HEK293 (cell line): ENCODE data around the gene GFRAL.

Source experiments
- CTCF ChIA-PET: fragments of 350-600 bp; formaldehyde crosslinking; extraction: SDS; loops from one replicate; lab custom pipeline; 2021; ENCODE audit warnings: antibody characterized with exemption; lab: Yijun Ruan, JAX
- POLR2A ChIA-PET: fragments of 300-600 bp; formaldehyde crosslinking; extraction: SDS; loops from one replicate; lab custom pipeline; 2020; ENCODE audit warnings: antibody characterized with exemption, inconsistent platforms; lab: Yijun Ruan, JAX
- H3K27ac ChIP-seq: fragments of 200-500 bp; sonication (Bioruptor generic); 2 replicates; pipeline ENCODE4 v1.5.1; 2014; ENCODE audit warnings: low read depth, low read length, control low read depth, inconsistent platforms; ENCODE audit errors: extremely low read depth
- H3K36me3 ChIP-seq, 2 experiments: fragments of 200-500 bp in 1 of 2; sonication (Bioruptor generic) in 1 of 2; 1 replicate in 1 of 2; 2 replicates in 1 of 2; pipeline ENCODE4 v1.5.1; 2014 to 2017; ENCODE audit warnings: inconsistent platforms in 2 of 2, low read length in 2 of 2; ENCODE audit not compliant: control insufficient read depth in 2 of 2, insufficient read depth in 1 of 2
- H3K4me1 ChIP-seq: fragments of 200-500 bp; sonication (Bioruptor generic); 2 replicates; pipeline ENCODE4 v1.5.1; 2014; ENCODE audit warnings: mild to moderate bottlenecking, low read length, inconsistent platforms; ENCODE audit not compliant: control insufficient read depth, insufficient read depth
- H3K4me3 ChIP-seq: 2 replicates; pipeline ENCODE4 v1.5.1; 2011; ENCODE audit warnings: low read depth, mild to moderate bottlenecking, control low read depth, low read length, moderate library complexity
- H3K9me3 ChIP-seq: fragments of 200-500 bp; sonication (Bioruptor generic); 2 replicates; pipeline ENCODE4 v1.5.1; 2014; ENCODE audit warnings: low read depth, low read length, inconsistent platforms; ENCODE audit not compliant: control insufficient read depth, insufficient read depth
- ATF2 ChIP-seq: fragments of 450-650 bp; formaldehyde crosslinking; IDR thresholded peaks from 2 replicates; pipeline ENCODE4 v1.5.1; 2016; ENCODE audit warnings: missing biosample characterization, missing genetic modification characterization, low read depth
- SCRT2 ChIP-seq: fragments of 450-650 bp; formaldehyde crosslinking; IDR thresholded peaks from 2 replicates; pipeline ENCODE4 v1.5.1; 2016; ENCODE audit warnings: missing biosample characterization, missing genetic modification characterization
- YY1 ChIP-seq: fragments of 450-650 bp; formaldehyde crosslinking; IDR thresholded peaks from 2 replicates; pipeline ENCODE4 v1.5.1; 2018; ENCODE audit warnings: missing biosample characterization, missing genetic modification characterization
- ZBTB10 ChIP-seq: fragments of 450-650 bp; formaldehyde crosslinking; IDR thresholded peaks from 2 replicates; pipeline ENCODE4 v1.5.1; 2016; ENCODE audit warnings: missing biosample characterization, missing genetic modification characterization
- ZFP69B ChIP-seq: fragments of 450-650 bp; formaldehyde crosslinking; IDR thresholded peaks from 2 replicates; pipeline ENCODE4 v1.5.1; 2016; ENCODE audit warnings: missing biosample characterization, missing genetic modification characterization
- ZNF221 ChIP-seq: fragments of 450-650 bp; formaldehyde crosslinking; IDR thresholded peaks from 2 replicates; pipeline ENCODE4 v1.5.1; 2017; ENCODE audit warnings: missing biosample characterization, missing genetic modification characterization, borderline replicate concordance
- ZNF335 ChIP-seq: fragments of 450-650 bp; formaldehyde crosslinking; conservative IDR thresholded peaks from 2 replicates; pipeline ENCODE4 v1.5.1; 2016; ENCODE audit warnings: missing biosample characterization, missing genetic modification characterization
- TF ChIP-seq, protein P1 (sequence below): fragments of 450-650 bp; formaldehyde crosslinking; IDR thresholded peaks from 2 replicates; pipeline ENCODE4 v1.5.1; 2016; ENCODE audit warnings: missing biosample characterization, missing genetic modification characterization
- TF ChIP-seq, protein P2 (sequence below): fragments of 450-650 bp; formaldehyde crosslinking; IDR thresholded peaks from 2 replicates; pipeline ENCODE4 v1.5.1; 2016; ENCODE audit warnings: missing biosample characterization, missing genetic modification characterization
- TF ChIP-seq, protein P3 (sequence below): fragments of 450-650 bp; formaldehyde crosslinking; IDR thresholded peaks from 2 replicates; pipeline ENCODE4 v1.5.1; 2017; ENCODE audit warnings: missing biosample characterization, missing genetic modification characterization
- TF ChIP-seq, protein P4 (sequence below): fragments of 450-650 bp; formaldehyde crosslinking; IDR thresholded peaks from 2 replicates; pipeline ENCODE4 v1.5.1; 2017; ENCODE audit warnings: missing biosample characterization, missing genetic modification characterization
- TF ChIP-seq, protein P5 (sequence below): fragments of 450-650 bp; IDR thresholded peaks from 2 replicates; pipeline ENCODE4 v1.5.1; 2018; ENCODE audit warnings: missing biosample characterization, mild to moderate bottlenecking, missing genetic modification characterization
- TF ChIP-seq, protein P6 (sequence below): fragments of 450-650 bp; formaldehyde crosslinking; IDR thresholded peaks from 2 replicates; pipeline ENCODE4 v1.5.1; 2016; ENCODE audit warnings: missing biosample characterization, missing genetic modification characterization, borderline replicate concordance

Gene GFRAL

DNA sequence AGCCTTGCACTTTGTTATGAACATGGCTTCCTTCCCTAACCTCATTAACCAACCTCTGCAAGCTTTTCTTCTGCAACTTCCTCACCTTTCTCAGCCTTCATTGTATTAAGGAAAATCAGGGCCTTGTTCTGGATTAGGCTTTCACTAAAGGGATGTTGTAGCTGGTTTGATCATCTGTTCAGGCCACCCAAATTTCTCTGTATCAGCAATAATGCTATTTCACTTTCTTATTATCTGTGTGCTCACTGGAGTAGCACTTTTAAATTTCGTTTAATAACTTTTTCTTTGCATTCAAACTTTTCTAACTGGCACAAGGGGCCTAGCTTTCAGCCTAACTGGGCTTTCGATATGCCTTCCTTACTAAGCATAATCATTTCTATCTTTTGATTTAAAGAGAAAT, 96.7 kb downstream of the GFRAL start:
- ChIA-PET POLR2A (no interaction called here), CTCF (interaction anchor here (0.7 to 1.7 kb wide), 4 partner anchors 22 to 147 kb away, joined by 3 to 5 read pairs (median 3); no protein-coding TSS in a partner anchor)
- Histone ChIP-seq H3K4me3 (no peak overlapping the region), H3K36me3 (no peaks in the 10 kb centered on the region), H3K9me3 (no peaks in the 10 kb centered on the region), H3K27ac (no peak overlapping the region), H3K4me1 (no peaks in the 10 kb centered on the region)
- TF ChIP-seq ZNF335 (no peak), ZFP69B (tag by site-specific recombination) (no peak), ZBTB10 (tag by site-specific recombination) (no peak)
- TF ChIP-seq, protein P1, sequence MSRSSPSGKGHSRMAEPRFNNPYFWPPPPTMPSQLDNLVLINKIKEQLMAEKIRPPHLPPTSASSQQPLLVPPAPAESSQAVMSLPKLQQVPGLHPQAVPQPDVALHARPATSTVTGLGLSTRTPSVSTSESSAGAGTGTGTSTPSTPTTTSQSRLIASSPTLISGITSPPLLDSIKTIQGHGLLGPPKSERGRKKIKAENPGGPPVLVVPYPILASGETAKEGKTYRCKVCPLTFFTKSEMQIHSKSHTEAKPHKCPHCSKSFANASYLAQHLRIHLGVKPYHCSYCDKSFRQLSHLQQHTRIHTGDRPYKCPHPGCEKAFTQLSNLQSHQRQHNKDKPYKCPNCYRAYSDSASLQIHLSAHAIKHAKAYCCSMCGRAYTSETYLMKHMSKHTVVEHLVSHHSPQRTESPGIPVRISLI (tag by site-specific recombination), result no peak
- TF ChIP-seq, protein P2, sequence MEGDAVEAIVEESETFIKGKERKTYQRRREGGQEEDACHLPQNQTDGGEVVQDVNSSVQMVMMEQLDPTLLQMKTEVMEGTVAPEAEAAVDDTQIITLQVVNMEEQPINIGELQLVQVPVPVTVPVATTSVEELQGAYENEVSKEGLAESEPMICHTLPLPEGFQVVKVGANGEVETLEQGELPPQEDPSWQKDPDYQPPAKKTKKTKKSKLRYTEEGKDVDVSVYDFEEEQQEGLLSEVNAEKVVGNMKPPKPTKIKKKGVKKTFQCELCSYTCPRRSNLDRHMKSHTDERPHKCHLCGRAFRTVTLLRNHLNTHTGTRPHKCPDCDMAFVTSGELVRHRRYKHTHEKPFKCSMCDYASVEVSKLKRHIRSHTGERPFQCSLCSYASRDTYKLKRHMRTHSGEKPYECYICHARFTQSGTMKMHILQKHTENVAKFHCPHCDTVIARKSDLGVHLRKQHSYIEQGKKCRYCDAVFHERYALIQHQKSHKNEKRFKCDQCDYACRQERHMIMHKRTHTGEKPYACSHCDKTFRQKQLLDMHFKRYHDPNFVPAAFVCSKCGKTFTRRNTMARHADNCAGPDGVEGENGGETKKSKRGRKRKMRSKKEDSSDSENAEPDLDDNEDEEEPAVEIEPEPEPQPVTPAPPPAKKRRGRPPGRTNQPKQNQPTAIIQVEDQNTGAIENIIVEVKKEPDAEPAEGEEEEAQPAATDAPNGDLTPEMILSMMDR, result no peak

- ChIA-PET CTCF (interaction anchor here (0.7 kb wide), 1 partner anchor 1103 kb away, joined by 3 read pairs; no protein-coding TSS in a partner anchor), POLR2A (no interaction called here)
- H3K9me3 ChIP-seq, result no peaks in the 10 kb centered on the region
- H3K4me3 ChIP-seq, result no peak overlapping the region
- no peaks in the 10 kb centered on the region for H3K36me3 ChIP-seq
- no peak overlapping the region for H3K27ac ChIP-seq
- no peaks in the 10 kb centered on the region; the same call in 1 of the 2 replicates for H3K4me1 ChIP-seq
- TF ChIP-seq, protein P3, sequence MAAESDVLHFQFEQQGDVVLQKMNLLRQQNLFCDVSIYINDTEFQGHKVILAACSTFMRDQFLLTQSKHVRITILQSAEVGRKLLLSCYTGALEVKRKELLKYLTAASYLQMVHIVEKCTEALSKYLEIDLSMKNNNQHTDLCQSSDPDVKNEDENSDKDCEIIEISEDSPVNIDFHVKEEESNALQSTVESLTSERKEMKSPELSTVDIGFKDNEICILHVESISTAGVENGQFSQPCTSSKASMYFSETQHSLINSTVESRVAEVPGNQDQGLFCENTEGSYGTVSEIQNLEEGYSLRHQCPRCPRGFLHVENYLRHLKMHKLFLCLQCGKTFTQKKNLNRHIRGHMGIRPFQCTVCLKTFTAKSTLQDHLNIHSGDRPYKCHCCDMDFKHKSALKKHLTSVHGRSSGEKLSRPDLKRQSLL, result no peak
- TF ChIP-seq ZNF221 (tag by site-specific recombination) (no peak), SCRT2 (tag by site-specific recombination) (peak; percentile 75), YY1 (tag by site-specific recombination) (no peak), ATF2 (tag by site-specific recombination) (no peak), ZBTB10 (tag by site-specific recombination) (no peak)
- TF ChIP-seq, protein P4, sequence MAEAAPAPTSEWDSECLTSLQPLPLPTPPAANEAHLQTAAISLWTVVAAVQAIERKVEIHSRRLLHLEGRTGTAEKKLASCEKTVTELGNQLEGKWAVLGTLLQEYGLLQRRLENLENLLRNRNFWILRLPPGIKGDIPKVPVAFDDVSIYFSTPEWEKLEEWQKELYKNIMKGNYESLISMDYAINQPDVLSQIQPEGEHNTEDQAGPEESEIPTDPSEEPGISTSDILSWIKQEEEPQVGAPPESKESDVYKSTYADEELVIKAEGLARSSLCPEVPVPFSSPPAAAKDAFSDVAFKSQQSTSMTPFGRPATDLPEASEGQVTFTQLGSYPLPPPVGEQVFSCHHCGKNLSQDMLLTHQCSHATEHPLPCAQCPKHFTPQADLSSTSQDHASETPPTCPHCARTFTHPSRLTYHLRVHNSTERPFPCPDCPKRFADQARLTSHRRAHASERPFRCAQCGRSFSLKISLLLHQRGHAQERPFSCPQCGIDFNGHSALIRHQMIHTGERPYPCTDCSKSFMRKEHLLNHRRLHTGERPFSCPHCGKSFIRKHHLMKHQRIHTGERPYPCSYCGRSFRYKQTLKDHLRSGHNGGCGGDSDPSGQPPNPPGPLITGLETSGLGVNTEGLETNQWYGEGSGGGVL (tag by site-specific recombination), result no peak
- TF ChIP-seq, protein P5, sequence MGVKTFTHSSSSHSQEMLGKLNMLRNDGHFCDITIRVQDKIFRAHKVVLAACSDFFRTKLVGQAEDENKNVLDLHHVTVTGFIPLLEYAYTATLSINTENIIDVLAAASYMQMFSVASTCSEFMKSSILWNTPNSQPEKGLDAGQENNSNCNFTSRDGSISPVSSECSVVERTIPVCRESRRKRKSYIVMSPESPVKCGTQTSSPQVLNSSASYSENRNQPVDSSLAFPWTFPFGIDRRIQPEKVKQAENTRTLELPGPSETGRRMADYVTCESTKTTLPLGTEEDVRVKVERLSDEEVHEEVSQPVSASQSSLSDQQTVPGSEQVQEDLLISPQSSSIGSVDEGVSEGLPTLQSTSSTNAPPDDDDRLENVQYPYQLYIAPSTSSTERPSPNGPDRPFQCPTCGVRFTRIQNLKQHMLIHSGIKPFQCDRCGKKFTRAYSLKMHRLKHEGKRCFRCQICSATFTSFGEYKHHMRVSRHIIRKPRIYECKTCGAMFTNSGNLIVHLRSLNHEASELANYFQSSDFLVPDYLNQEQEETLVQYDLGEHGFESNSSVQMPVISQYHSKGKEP (tag by site-specific recombination), result 0 out of 2 replicates have a peak, but pooled peaks have one; percentile 57
- TF ChIP-seq, protein P6, sequence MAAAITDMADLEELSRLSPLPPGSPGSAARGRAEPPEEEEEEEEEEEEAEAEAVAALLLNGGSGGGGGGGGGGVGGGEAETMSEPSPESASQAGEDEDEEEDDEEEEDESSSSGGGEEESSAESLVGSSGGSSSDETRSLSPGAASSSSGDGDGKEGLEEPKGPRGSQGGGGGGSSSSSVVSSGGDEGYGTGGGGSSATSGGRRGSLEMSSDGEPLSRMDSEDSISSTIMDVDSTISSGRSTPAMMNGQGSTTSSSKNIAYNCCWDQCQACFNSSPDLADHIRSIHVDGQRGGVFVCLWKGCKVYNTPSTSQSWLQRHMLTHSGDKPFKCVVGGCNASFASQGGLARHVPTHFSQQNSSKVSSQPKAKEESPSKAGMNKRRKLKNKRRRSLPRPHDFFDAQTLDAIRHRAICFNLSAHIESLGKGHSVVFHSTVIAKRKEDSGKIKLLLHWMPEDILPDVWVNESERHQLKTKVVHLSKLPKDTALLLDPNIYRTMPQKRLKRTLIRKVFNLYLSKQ (tag by site-specific recombination), result no peak
Observed at GRCh38 chr6:55433446-55434130, 106.3 kb downstream of the GFRAL start.
